NCI-H2171 treated with DMSO at 0.1 percent for 48 hours (cell line): ENCODE measurements around the gene CPA3.
A peak's percentile ranks its signal among the peaks of the same experiment; 100 is the strongest.

Experiments
- DNase-seq: peaks from one replicate; lab custom pipeline; 2025; lab: John Stamatoyannopoulos, UW

Gene CPA3

GRCh38 chr3:148857316-148857715 lies 7.8 kb upstream of the CPA3 start:
- no peak for DNase-seq

DNA sequence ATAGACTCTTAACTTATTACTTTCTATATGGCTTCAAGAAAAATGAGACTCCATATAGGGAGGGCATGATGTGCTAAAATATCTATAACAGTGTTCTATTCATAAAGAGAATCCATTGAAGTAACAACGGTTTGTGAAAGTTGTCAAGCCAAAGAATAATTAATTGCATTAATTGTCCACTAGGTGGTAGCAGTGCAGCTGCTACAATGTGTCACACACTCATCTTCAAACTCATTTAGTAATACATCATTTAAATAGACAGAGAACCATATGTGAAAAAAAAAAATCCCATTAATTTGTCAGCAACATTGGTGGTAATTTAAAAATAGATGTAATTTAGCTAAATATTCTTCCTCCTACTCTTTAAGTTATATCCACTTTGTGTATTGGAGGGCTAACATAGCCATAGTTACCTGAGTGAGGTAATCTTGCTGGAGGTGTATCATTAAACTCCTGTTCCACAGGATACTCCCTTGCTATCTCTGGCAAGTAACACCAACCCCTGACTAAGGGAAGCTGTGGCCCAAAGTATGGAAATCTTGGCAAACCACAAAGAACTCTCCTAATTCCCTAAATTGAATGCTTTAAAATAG lies 3.7 kb upstream of the CPA3 start:
- peak; percentile 56 for DNase-seq

GRCh38 chr3:148863297-148863696 lies 1.8 kb upstream of the CPA3 start:
- no peak for DNase-seq

GRCh38 chr3:148863814-148864213 lies 1.3 kb upstream of the CPA3 start:
- no peak for DNase-seq

DNA sequence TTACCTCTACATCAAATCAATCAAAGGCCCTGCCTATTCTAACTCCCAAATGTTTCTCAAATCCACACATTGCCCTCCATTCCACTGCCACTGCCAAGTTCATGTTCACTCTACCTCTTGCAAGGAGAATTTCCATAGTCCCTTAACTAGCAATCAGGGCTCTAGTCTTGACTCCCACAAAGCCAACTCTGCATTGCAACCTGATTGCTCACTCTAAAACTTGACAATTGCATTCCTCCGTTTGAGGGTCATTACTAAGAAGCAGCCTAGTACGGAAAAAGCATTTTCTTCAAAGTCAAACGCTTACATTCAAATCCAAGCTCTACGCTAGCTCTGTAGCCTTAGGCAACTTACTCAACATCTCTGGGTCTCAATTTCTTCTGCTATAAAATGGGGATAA lies 1.2 kb downstream of the CPA3 start:
- no peak for DNase-seq

DNA sequence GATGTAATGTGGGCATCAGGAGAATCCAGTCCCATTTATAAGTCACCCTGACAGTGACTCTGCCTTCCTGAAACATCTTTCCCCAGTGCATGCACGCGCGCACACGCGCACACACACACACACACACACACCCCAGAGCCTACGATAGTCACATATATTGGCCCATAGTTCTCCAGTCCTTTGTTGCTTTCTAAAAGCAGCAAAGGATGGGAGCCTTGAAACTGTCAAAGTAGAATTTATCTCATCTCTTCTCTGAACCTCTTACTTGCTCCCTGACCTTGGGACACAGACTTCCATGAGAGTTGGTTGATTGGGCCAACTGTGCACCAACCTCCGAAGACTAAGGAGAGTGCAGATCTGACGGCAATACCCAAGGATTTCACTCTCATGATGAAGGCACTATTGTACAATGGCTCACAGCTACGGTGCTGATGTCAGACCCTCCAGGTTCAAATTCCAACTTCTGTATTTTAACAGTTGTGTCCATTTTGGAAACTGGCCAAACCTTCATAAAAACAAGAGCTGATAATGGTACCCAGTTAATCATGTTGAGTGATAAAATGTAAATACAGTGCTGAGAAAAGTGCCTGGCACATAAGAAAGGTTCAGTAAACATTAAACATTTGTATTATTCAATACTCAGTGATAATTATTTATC lies 8.3 kb downstream of the CPA3 start:
- no peak for DNase-seq

DNA sequence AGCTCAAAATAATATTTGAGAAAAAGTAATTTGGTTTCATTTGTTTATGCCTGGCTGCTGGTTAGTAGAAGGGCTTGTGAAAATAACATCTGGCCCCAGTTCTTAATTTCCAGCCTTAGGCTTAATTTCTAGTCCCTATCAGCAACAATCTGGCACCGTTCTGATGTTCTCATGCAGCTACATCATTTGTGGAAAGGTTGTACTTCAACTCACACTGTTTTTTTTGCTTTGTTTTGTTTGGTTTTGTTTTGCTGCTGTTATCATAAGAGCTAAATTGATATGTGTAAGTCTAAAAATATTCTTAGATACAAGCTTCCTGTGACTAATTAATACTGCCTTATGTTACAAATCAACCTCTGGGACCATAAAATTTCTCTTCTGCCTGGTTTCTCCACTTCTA lies 8.9 kb downstream of the CPA3 start:
- peak; percentile 11 for DNase-seq

GRCh38 chr3:148878095-148878494 lies 13.0 kb downstream of the CPA3 start:
- no peak for DNase-seq

DNA sequence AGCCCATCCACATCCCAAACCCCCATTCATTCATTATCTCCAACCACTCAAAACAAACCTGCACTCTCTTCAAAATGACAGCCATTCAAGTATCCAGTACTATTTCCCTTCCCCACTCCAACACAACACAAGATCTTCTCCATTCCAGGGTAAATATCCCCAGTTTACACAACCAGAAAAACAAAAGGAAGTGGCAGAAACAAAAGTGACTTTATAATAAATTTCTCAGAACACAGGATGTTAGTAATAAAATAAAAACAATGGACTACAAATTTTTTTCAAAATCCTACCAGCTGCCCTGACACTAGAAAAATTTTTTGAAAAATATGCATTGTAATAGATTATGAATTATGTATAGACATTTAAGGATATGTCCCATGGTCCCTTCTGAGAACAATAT lies 14.2 kb downstream of the CPA3 start:
- DNase-seq = no peak

DNA sequence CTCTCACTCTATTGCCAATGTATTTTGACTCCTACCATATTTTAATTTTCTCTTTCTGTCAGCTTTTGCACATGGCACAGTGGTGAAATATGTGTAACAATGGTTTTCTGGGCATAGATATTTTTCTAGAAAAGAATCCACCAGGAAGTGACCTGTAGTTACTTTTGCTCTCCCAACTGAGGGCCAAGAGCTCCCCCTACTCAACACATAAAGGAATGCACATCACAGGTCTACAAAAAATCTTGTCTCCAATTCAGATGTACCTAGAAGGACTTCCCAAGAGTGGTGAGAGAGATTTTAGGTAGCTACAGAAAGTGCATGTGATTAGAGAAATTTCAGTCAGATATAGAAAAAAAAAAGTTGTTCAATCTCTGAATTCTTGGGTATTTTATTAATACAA lies 15.6 kb downstream of the CPA3 start:
- no peak for DNase-seq

DNA sequence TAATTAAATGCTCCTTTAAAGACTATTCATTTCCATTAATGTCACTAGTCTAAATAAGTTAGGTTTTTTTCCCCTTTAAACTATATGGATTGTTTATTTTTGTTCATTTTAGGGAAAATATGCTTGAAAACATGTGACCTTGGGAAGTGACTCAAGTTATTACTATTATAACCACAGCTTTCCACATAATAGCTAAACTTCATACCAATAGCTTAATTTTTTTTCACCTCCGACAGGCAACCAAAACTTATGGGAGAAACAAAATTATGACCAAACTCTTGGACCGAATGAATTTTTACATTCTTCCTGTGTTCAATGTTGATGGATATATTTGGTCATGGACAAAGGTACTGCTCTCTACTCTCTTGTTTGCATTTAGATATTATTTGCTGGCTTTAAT lies 16.2 kb downstream of the CPA3 start:
- no peak for DNase-seq

DNA sequence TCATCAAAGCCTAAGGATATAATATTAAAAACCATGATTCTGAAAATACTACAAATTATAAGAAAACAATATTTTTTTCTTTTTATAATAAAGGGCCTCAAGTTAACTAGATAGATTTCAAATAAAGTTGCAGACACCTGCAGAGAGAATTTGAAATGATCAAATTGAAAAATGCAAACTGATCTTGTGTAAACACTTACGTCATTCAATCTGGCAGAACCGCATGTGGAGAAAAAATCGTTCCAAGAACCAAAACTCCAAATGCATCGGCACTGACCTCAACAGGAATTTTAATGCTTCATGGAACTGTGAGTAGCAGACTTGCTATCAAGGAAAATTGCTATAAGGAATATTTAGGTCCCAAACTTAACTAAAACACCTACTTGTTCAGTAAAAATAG lies 17.2 kb downstream of the CPA3 start:
- DNase-seq = no peak

DNA sequence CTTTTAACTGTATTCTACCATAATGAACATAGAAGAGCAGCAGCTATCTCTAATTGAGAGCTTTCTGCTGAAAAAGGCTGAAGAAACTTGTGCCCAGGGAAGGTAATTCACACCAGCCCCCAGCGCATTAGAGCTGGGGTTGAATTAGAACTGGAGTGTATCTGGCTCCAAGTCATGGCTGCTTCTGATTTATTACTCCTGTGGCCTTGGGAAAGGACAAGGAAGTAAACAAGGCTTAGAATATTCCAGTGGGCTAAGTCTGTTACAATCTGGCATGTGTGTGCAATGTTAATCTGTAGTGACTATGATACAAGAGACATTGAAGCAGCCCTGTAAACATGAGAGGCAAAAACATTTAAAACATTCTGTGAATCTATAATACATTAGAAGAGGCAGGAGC lies 18.1 kb downstream of the CPA3 start:
- DNase-seq = no peak

DNA sequence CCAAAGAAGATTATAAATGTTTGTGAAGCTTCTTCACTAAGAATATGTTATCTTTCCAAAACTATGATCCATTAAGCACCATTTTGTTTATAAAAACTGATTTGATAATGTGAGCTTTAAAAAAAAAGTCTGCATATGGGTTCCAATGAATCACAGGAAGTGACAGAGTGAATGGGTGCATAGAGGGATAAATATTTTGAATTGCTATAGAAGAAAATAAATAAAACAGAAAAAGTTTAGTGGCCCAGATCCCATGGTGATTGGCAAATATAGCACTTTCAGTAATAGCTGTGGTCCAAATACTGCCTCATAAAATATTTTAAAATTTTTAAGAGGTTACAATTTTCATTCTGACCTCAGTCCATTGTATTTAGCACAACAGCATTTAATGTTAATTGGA lies 19.2 kb downstream of the CPA3 start:
- DNase-seq = no peak

DNA sequence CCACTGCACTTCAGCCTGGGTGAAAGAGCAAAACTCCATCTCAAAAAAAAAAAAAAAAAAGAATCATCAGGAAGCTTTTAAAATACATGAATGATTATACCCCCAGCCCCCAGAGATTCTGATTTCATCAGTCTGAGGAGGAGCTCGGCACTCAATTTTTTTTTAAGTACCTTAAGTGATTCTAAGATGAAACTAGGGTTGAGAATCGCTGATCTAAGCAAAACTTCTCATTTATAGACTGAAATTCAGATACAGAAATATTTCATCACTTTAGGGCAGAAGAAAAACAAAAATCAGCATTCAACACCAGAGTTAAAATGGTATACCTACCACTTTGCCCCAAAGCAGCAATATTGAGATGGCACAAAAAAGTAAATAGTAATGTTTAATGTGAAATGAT lies 24.7 kb downstream of the CPA3 start:
- no peak for DNase-seq

DNA sequence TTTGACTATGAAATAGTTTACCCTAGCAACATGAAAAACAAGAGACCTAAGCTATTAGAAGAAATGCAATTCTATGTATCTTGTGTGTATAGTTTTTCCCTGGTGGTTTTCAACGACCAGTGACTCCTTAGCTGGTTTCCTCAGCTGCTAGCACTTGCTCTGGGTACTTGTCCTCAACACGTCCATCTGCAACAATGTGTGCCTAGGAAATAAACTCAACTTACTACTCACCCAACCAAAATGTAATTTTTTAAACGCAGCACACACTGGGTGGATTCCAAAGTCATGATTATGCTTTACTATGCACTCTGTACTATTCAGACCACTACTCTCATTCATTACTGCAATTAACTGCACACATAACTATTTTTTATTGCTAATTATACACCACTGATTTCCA lies 31.0 kb downstream of the CPA3 start:
- DNase-seq = no peak

DNA sequence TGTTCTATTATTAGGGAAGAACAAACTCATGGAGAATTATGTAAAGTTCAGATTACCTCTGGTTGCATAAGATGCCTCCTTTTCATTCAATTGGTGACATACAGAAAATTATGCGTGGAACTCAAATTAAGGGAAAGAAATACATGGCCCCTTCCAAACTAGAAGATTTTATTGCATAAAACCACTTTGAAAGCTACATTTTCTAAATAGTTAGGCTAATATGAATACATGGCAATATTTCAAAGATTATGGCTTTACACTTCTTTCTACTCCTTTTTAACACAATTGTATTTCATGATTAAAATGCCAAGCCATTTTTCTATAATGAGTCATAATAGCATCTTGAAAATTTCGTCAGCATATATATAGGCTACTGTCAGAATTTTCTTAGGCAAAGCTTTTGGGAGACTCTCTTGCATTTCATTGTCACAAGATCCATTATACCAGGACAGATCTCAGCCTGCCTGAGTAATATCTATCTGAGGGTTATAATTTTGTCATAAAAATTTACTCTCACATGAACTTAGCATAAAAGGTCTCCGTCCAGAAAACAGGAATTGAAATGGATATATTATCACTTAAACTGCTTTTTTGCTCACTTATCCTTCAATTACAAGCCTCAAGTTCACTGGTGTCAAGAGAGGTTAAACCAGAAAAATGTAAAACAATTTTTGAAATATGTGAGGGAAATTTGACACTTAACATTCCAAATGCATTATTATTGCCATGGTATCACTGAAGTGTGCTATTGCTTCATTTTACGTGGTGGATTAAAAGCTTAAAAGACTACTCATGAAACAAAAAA lies 37.1 kb downstream of the CPA3 start:
- DNase-seq = no peak

DNA sequence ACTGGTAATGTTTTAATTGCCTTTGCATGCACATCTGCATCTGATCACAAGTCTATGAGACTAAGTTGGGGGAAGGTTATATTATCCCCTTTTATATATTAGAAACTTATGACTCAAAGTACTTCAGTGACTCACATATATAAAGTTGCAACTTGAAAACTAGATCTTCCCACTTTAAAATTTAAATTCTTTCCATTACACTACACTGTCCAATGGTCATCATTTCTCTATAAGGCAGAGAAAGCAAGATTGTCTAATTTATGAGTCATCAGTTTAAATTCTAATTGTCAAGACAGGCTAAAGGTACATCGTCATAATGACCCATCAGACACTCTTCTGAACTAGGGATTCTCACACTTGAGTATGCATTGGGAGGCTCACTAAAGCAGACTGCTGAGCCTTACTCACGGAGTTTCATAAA lies 37.9 kb downstream of the CPA3 start:
- DNase-seq = no peak

DNA sequence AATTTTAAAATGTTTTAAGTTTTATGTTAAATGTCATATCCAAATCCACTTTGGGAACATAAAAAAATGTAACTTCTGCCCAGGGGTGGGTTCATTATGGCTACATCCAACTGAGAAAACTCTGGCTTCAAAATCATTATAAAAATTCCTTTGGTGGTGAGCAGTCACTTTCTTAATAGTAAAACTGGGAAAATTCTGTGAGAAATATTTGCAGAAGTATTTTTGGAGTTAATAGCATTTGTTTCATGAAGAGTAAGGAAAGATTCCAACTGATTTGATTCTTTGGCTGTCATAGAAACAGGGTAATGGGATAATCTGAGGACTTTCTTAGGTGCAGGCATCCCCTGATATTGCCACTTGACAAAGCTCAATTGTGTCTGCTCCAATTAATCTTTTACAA lies 38.8 kb downstream of the CPA3 start:
- no peak for DNase-seq

DNA sequence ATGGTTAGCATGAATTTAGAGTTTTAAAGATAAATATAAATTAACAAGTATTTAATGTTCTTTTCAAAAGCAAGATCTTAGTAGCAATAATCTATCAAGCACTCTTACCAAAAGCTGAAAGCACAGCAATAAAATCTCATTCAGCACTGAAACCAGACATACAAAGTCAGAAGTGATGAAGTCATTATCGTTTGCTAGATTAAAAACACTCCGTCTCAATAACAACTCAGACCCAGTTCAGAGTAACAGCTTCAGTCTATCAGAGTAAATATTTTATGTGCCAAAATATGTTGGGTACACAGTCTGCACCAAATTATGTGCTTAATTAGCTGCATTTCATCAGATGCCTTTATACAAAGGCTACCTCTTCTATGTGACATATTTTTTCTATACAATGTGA lies 41.6 kb downstream of the CPA3 start:
- DNase-seq = no peak

GRCh38 chr3:148911173-148911572 lies 46.1 kb downstream of the CPA3 start:
- DNase-seq = no peak

GRCh38 chr3:148911592-148911991 lies 46.5 kb downstream of the CPA3 start:
- no peak for DNase-seq

DNA sequence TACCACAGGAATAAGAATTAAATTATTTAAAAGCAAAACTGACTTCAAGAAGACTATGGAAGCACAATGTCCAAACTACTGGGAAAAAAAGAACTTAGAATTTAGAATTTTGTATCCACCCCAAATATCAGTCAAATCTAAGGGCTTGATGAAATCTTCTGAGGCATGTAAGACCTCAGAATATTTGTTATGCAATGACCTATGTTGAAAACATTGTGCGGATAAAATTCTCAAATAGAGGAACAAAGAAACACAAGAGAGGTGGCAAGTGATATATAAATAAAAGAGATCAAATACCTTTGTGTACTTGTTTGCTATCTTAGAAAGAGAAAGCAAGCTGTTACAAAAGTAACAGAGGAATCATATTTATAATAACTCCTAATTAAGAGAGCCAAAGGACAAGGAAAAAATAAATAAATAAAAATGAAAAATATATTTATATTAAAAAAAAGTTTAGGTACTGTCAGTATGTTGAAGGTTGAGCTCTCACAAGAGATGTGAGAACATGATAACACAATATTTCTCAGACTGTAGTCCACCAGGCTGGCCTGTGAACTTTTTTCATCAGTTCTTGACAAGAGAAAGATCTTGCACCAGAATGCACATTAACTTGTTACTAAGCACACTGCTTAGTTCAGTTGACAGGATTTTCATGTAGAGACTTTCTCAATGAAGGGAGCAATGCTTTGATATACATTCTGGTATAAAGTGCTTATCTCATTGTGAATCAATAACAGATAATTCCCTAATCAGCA lies 50.0 kb downstream of the CPA3 start:
- DNase-seq = no peak
